Panc1 (cell line): Measurements from ENCODE around the gene SBNO2. TPM values are rescaled to one million over a fixed set of nuclear protein-coding genes. Genes with fewer than 3 reads are reported as not detected.

Experiments used
- ATAC-seq: fragments of 200-7000 bp; cut with Tn5 transposase; 2 replicates; pipeline ENCODE4 v1.9.1; 2020; ENCODE audit warnings: mild to moderate bottlenecking, moderate library complexity
- BruUV-seq: library from RNA; stranded (reverse); fragments of 400-500 nt; replicated peaks from 2 replicates; lab custom pipeline; 2021; lab: Mats Ljungman, UMichigan
- CTCF ChIA-PET: fragments of 300-600 bp; sonication (Branson Sonifier 250); formaldehyde crosslinking; loops from one replicate; lab custom pipeline; 2022; ENCODE audit warnings: antibody characterized with exemption; lab: Charles Lee
- POLR2A ChIA-PET: fragments of 300-600 bp; sonication (Branson Sonifier 250); formaldehyde crosslinking; loops from one replicate; lab custom pipeline; 2022; ENCODE audit warnings: antibody characterized with exemption; lab: Charles Lee
- DNase-seq: peaks from one replicate; pipeline ENCODE4 v3.0.0-alpha.2; 2010; ENCODE audit warnings: low read depth, low spot score
- H3K27ac ChIP-seq: 2 replicates; pipeline ENCODE4 v1.5.1; 2011; ENCODE audit warnings: mild to moderate bottlenecking, low read length, inconsistent platforms
- H3K27me3 ChIP-seq: fragments of 200-500 bp; sonication (Bioruptor generic); 2 replicates; pipeline ENCODE4 v1.6.0; 2014; ENCODE audit warnings: low read length, inconsistent platforms; ENCODE audit not compliant: control insufficient read depth, insufficient read depth
- H3K36me3 ChIP-seq: fragments of 200-500 bp; sonication (Bioruptor generic); 2 replicates; pipeline ENCODE4 v1.5.1; 2014; ENCODE audit warnings: inconsistent platforms, mild to moderate bottlenecking, low read length, moderate library complexity; ENCODE audit not compliant: control insufficient read depth, insufficient read depth
- H3K4me1 ChIP-seq: 2 replicates; pipeline ENCODE4 v1.5.1; 2011; ENCODE audit warnings: inconsistent platforms, mild to moderate bottlenecking, low read length, moderate library complexity; ENCODE audit not compliant: control insufficient read depth, insufficient read depth
- H3K4me3 ChIP-seq, 2 experiments: 2 replicates each; pipeline ENCODE4 v1.5.1; 2011 to 2012; ENCODE audit warnings: low read depth in 2 of 2, low read length in 2 of 2, mild to moderate bottlenecking in 2 of 2, inconsistent platforms in 1 of 2, moderate library complexity in 1 of 2
- H3K9me3 ChIP-seq: fragments of 200-500 bp; sonication (Bioruptor generic); 2 replicates; pipeline ENCODE4 v1.5.1; 2014; ENCODE audit warnings: low read depth, mild to moderate bottlenecking, inconsistent platforms, low read length, moderate library complexity; ENCODE audit not compliant: control insufficient read depth, insufficient read depth
- CTCF ChIP-seq: fragments of 450-650 bp; IDR thresholded peaks from 2 replicates; pipeline ENCODE4 v1.5.1; 2017; ENCODE audit warnings: mild to moderate bottlenecking
- POLR2AphosphoS5 ChIP-seq: IDR thresholded peaks from 2 replicates; pipeline ENCODE4 v1.6.1; 2012; ENCODE audit warnings: mild to moderate bottlenecking, low read depth, low read length, moderate library complexity
- REST ChIP-seq, 2 experiments: IDR thresholded peaks; 2 replicates each; pipeline ENCODE4 v1.6.1; 2011 to 2012; ENCODE audit warnings: low read depth in 2 of 2, control low read depth in 1 of 2, low read length in 1 of 2, mild to moderate bottlenecking in 1 of 2, moderate library complexity in 1 of 2; ENCODE audit not compliant: insufficient read depth in 1 of 2
- SIN3A ChIP-seq: IDR thresholded peaks from 2 replicates; pipeline ENCODE4 v1.6.1; 2012; ENCODE audit warnings: low read depth, mild to moderate bottlenecking, low read length, moderate library complexity, borderline replicate concordance; ENCODE audit not compliant: insufficient read depth
- TCF7L2 ChIP-seq: IDR thresholded peaks from 2 replicates; pipeline ENCODE4 v1.6.1; 2011; ENCODE audit warnings: mild to moderate bottlenecking, low read depth, low read length, inconsistent platforms
- in situ Hi-C: cut with HindIII; loops from 2 replicates; pipeline ENCODE4 v1.10.0; 2016; ENCODE audit warnings: low sequenced_read_pairs, low pct_unique_long_range_greater_than_20kb
- intact Hi-C: fragments of 100-400 bp; cut with micrococcal nuclease; formaldehyde crosslinking; loops from one replicate; pipeline ENCODE4 v1.10.0; 2022; ENCODE audit not compliant: unreplicated experiment
- total RNA-seq: library from RNA; stranded (reverse); gene quantifications from one replicate; pipeline ENCODE4 v1.2.1, GENCODE V29; 2021; ENCODE audit not compliant: unreplicated experiment

SBNO2 gene
- total RNA-seq, 1 experiment from 2014 or later = 101 TPM

- Histone ChIP-seq H3K4me1 (peaks cover 15% of the 10 kb centered on the region), H3K9me3 (no peaks in the 10 kb centered on the region), H3K36me3 (no peaks in the 10 kb centered on the region; the same call in 1 of the 2 replicates), H3K27ac (no peak overlapping the region), H3K4me3 (no peak overlapping the region), H3K27me3 (no peaks in the 10 kb centered on the region)
- intact Hi-C loops = no loop called here
- ATAC-seq = no peak
- no peak for DNase-seq
- POLR2A ChIA-PET = no interaction called here
- in situ Hi-C loops = no loop called here
- no TSS peak for BruUV-seq
- TF ChIP-seq POLR2AphosphoS5 = no peak
- TF ChIP-seq REST (IDR thresholded peaks at IDR 0.05; ENCODE audit: insufficient read depth in 1 of 2, low read depth in 2 of 2, low read length in 1 of 2) = no peak
- TF ChIP-seq CTCF = no peak
- TF ChIP-seq TCF7L2 = no peak
- TF ChIP-seq SIN3A = no peak
- CTCF ChIA-PET = no interaction called here
These were observed 103.5 kb downstream of the SBNO2 start for GRCh38 chr19:1070576-1070930.

GRCh38 chr19:1069009-1069779, 104.9 kb downstream of the SBNO2 start:
- ChIA-PET CTCF (no interaction called here), POLR2A (no interaction called here)
- peaks cover 19% of the 10 kb centered on the region for H3K4me1 ChIP-seq
- no peak overlapping the region for H3K27ac ChIP-seq
- in situ Hi-C loops = no loop called here
- DNase-seq = no peak
- ATAC-seq = no peak
- no peak overlapping the region for H3K4me3 ChIP-seq
- TF ChIP-seq POLR2AphosphoS5 (no peak), SIN3A (no peak), TCF7L2 (no peak), REST (IDR thresholded peaks at IDR 0.05; ENCODE audit: insufficient read depth in 1 of 2, low read depth in 2 of 2, low read length in 1 of 2) (no peak), CTCF (no peak)
- no peaks in the 10 kb centered on the region for H3K27me3 ChIP-seq
- no peaks in the 10 kb centered on the region for H3K9me3 ChIP-seq
- H3K36me3 ChIP-seq = no peaks in the 10 kb centered on the region; the same call in 1 of the 2 replicates
- BruUV-seq = no TSS peak
- intact Hi-C loops = no loop called here
